ENCODE data around the gene CHD1L.
"Not testable (repeated sequence)": the region's sequence is repeated elsewhere in the genome, so short reads cannot be mapped to it uniquely, and the experiment has no call there.

Gene CHD1L

DNA sequence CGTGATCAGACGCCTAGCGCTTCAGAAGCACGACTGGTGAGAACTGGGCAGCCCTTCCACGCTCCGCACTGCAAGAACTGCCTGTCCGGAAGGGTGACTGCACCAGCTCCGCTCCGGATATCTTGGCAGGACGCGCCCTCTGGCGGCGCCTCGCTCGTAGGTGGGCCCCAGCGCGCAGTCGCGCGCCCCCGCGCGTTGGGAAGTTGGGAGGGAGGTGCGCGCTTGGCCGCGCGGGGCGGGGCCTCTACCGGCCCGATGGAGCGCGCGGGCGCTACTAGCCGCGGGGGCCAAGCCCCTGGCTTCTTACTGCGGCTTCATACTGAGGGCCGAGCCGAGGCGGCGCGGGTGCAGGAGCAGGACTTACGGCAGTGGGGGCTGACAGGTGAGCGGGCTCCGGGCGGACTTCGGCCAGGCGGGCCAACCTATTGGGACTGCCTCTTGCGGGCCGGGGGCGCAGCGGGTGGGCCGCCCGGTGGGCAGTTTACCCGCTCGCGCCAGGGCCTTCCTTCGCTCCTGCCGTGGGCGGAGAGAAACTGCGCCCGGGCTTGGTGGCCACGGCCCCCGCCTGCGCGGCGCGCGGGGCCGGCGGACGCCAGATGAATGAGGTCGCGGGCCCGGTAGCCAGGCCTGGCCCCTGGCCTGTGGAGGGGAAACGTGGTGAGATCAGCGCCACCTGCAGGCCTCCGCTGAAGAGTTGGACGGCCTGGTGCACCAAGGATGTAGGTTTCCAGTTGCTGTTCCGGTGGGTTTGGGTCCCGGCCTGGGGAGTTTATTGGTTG, at the start of gene CHD1L:
CHD1L (plus strand) TSS at position 236 of the 779 bp plus-strand sequence; CDS start at position 256, 20 bp downstream.
- DNase-seq: peak; percentile 95

DNA sequence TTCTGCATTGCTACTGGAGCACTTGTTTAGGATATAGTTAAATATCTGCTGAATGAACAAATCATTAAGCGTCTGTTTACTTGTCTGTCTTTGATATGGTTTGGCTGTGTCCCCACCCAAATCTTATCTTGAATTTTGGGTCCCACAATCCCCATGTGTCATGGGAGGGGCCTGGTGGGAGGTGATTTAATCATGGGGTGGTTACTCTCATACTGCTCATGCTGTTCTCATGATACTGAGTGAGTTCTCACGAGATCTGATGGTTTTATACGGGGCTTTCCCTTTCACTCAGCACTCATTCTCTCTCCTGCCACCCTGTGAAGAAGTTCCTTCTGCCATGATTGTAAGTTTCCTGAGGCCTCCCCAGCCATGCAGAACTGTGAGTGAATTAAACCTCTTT, 45.2 kb upstream of the CHD1L start:
- not testable (repeated sequence) for DNase-seq

DNA sequence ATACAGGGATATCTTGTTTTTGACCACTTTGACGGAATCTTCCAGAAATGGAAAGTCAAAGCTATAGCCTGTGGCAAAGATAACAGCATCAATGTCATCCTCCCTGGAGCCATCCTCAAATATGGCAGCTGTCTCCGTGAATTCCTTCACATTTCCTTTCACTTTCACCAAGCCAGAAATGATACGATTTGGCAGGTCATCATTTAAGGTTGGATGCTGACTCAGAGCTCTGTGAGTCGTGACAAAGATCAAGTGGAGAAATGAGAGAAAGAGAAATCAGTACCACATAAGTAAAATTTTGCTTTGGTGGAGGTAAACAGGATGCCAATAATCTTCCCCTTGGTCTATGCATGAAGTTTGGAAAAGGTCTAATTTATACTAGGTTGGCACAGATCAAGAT, 41.2 kb upstream of the CHD1L start:
- no peak for DNase-seq

DNA sequence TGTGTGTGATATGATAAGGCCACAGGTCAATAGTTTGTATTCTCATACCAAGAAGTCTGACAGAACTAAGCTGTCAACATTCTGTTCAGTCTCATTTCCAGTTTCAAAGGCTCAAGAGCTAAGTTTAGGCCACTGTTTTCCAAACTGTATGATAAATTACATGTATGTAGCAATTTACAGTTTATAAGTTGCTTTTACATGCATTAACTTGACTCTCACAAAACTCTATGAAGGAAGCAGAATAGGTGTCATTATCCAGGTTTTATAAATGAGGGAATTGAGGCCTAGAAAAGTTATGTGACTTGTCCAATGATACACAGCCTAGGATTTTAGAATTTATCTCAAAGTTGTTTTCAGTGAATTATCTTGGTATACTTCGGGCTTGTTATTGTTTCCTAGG, 40.7 kb upstream of the CHD1L start:
- DNase-seq: no peak

DNA sequence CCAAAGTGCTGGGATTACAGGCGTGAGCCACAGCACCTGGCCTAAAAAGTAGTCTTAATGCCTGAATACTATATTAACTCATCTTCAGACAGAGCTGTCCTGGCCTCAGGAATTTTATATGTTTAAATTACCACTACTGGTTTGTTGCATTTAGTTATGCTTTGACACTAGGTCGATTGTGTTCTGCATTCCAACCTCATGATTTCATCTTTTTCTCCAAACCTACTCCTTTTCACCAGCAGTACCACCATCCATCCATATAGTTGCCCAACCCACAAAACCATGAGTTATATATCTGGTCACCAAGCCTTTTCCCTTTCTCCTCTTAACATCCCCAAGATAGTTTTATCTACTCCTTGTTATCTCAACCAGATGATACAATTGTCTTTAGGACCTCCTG, 39.9 kb upstream of the CHD1L start:
- DNase-seq: no peak

DNA sequence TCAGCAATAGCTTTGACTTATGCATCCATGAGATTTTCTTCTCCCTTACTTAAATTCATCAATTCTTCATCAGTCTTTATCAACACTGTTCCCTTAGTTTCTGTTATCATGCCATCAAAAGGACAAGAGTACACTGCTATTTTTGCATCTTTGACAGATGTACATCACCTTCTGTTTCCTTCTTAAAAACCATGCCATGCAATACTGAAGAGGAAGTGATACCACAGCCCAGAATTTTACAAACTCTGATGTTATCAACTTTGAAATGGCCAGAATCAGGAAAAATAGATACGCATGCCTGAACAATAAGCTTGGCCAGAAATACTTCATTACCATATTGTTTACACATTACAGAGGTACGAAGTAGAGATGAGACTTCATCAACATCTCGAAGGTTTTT, 38.4 kb upstream of the CHD1L start:
- no peak for DNase-seq

DNA sequence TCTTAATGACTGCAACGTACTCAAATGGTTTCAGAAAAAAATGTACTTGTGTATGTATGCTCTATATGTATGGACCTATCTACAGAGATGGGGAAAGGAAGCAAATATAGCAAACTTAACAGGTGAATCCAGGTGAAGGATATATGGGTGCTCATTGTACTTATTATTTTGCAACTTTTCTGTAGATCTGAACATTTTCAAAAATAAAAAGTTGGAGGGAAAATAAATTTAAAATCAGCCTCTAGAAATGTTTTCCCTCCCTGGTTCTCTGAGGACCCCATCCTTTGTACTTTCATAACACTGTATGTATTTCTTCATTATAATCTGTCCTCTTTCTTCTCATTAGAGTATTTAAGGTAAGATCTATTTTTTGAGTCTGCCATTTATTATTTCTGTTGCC, 35.3 kb upstream of the CHD1L start:
- no peak for DNase-seq

DNA sequence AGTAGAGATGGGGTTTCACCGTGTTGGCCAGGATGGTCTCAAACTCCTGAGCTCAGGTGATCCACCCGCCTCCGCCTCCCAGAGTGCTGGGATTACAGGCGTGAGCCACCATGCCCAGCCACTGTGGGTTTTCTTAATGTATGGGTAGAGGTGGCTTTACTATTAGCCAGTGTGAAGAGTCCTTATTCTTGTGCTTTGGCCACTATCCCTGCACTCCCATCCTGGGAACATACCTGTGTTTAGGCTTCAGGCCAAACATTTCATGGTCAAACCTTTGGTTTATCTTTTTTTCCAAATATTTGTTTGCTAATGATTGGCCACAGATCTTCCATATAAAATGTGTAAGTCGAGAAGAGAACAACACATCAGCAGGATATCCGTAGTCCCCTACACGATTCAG, 33.9 kb upstream of the CHD1L start:
- no peak for DNase-seq

DNA sequence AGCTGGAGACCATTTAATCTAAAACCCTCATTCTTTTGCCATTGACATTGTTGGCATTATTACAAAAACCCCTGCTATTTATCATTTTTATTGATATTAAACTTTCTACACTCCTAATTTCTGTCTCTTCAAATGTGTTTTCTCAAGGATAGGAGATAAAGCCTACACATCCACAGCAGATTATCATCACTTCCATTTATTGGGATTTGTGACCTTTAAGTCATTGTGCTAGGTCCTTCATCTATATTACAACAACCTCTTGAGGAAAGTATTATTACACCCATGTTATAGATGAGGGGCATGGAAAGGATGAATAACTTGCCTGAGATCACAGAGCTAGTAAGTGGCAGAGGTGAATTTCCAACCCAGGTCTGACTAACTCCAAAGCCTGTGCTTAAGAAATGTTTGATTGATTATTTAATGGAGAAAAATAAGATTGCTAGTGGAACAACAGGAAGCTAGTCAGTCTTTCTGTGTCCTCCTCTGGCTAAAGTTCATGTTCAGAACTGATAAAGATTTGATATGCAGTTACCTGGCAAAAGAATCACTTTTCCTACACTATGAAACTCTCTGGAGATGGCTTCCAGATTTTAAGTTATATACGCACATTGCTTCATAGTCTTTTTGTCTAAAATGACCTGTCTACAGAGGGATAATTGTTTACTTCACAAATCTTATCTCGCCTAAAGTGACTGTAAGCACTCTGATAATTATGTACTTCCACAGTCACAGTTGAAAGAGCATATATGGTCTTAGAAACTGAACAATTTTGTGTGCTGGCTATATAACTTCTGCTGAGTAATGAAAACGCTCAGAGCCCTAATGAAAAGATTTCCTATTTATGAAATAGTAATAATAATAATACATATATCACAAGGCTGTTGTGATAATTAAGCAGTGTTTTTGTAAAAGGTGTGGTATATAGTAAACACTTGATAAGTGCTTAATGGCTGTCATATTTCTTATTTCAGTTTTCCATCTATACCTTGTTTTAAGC, 32.4 kb upstream of the CHD1L start:
- DNase-seq: no peak

DNA sequence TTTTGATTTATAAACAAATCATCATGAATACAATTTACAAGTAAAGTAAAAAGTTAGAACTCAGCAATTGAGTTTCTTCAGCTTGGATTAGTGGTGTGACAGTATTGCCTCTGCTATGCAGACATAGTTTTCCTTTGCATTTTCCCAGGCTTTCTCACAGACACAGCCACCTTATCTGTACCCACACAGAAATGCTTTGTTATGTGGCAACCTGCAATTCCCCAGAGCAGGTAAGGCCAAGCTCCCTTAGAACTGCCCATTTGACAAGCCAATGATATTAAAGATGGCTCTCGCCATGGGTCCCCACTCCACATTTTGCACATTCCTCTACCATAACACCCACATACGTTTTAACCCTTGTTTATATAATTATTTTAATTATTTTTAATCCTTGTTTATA, 31.5 kb upstream of the CHD1L start:
- DNase-seq: no peak

DNA sequence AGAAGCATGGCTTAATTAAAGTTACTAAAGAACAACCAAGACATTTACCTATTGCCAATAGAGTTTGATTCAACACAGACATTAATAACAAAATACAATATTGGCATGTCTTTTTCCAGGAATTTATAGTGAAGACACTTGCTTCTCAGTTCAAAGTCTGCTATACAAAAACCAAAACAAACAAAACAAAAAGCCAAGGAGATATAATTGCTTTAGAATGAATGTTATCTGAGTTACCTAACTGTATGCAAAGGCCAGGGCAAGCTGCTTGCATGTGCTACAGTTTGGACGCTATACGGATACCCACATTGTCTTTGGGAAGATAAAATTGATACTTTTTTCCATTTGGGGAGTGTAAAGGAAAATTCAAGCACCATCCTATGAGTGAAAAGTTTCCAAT, 30.9 kb upstream of the CHD1L start:
- no peak for DNase-seq

DNA sequence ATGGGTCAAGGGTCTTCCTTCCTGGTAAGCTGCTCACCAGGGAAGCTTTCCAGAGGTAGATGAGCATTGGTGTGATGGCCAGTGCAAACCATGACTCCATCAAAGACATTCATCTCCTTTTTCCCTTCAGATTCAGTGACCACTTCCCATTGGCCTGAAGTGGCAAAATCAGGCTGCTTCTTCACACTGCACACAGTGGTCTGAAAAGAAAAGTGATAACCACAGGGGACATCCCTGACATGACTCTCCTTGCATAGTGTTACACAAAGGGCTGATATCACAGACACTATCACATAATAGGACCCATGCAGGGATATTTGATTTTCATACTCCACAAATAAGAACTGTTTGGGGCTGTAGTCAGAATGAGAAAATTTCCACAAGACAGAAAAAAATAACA, 29.2 kb upstream of the CHD1L start:
- no peak for DNase-seq

DNA sequence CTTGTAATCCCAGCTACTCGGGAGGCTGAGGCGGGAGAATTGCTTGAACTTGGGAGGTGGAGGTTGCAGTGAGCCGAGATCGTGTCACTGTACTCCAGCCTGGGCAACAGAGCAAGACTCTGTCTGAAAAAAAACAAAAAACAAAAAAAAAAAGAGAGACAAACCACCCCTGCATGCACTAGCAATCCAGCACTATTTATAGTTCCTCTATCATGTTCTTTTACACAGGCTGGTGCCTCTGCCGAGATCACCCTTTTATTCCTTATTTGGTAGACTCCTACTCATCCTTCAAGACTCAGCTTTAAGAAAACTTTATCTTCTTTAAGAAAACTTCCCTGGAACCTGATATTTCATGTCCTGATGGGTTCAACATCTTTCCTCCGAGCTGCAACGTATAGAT, 28.2 kb upstream of the CHD1L start:
- DNase-seq: no peak

DNA sequence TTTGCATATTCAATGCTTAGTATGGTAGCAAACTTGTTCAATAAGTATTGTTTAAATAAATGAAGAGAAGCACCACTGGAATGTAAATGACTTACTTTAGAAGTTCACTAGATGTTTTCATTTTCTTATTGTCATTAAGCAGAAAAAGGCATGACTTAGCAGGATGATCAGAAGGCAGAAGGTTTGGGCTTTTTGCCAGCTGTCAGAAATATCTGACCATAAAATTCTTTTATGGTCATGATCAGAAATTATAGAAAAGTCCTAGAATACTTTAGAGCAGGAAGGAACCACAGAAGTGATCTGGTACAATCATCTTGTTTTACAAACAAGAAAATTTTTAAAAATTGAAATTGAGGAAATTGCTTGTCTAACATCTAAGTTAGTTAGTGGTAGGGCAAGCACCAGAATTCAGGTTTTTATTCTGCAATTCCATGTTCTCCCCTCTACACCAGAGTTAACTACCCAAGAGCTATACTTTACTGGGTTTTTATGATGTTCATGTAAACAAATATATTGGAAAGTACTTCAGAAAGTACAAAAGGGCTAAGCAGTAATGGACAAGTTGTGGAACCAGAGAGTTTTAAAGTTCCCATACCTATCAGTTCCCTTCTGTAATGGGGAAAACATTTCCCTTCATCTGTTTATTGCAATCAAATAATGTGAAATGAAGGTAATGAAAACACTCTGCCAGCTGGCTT, 27.5 kb upstream of the CHD1L start:
- no peak for DNase-seq

DNA sequence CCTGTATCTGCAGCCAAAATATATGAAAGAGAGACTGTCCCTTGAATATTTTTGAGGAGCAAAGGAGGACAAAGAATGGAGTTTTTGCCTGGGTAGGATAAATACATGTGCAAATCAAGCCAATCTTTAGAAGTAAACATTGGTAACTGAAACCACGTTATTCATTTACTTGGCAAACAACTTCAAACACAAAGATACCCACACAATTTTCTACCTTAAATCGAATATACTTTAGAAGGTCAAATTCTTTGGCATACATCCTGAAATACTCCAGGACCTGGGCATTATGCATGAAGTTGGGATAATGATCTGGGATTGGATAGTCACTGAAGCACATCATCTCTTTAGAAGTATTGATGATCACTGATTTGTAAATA, 27.0 kb upstream of the CHD1L start:
- DNase-seq: no peak

DNA sequence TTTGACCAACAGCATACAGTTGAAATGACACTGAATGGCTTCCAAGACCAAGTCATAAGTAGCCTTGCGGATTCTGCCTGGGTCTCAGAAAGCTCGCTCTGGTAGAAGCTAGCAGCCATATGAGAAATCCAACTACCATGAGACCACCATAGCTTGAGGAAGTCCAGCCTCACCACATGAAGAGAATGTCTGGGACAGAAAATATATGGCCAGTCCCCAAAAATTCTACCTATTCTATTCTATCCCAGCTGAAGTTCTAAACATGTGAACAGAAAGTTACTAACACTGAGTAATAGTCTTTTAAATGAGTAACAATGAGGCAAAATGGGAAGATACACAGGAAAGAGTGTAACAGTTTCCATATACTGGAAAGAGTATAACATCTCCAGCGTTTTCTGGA, 26.4 kb upstream of the CHD1L start:
- DNase-seq: no peak

DNA sequence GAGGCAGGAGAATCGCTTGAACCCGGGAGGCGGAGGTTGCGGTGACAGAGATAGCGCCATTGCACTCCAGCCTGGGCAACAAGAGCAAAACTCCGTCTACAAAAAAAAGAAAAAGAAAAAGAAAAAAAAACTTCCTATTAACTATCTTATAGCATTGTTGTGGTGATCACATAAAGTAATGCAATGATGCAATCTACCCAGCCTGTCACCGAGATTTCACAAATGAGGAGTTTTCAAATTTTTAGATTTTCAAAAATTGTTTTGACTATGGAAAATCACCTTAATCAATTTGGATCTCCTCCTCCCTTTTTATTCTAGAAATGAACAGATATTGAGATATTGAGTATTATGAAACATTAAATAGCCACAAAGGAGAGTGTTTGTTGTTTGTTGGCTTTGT, 25.3 kb upstream of the CHD1L start:
- no peak for DNase-seq

DNA sequence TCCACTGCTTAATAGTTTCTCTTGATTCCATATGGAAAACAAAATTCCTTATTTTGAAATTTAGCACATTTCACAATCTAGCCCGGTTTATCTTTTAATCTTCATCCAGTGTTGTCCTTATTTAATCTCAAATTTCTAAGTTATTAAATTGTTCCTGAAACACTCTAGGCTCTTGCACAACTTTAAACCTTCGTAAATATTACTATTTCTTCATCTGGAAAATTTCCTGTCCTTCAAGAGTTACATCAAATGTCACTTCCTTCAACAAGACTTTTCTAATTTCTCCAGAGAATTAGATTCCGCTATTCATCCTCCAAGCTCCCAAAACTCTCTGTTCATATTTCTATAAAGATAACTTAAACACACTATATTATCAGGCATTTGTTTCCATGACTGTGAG, 23.9 kb upstream of the CHD1L start:
- DNase-seq: no peak

DNA sequence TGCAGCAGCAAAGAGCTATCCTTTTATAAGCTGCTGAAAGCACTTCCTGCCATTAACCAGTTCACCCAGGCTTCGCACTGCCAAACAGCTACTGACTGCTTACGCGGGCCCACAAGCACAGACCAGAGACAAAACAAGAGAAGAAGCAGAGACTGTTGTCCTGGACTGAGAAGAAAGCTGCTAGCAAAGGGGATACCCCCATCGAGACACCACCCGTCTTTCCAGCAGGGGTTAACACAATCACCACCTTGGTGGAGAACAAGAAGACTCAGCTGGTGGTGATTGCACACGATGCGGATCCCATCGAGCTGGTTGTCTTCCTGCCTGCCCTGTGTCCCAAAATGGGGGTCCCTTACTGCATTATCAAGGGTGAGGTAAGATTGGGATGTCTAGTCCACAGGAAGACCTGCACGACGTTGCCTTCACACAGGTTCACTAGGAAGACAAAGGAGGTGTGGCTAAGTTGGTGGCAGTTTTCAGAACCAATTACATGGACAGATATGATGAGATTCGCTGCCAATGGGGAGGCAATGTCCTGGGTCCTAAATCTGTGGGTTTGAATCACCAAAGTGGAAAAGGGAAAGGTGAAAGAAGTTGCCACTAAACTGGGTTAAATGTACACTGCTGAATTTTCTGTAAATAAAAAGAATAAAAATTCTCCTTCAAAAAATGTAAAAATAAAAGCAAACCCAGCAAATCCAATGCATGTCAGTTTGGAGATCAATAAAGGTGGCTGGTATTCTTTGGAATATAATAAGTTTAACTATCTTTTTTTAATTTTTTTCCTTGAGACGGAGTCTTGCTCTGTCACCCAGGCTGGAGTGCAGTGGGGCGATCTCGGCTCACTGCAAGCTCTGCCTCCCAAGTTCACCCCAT, 18.5 kb upstream of the CHD1L start:
- DNase-seq: no peak

DNA sequence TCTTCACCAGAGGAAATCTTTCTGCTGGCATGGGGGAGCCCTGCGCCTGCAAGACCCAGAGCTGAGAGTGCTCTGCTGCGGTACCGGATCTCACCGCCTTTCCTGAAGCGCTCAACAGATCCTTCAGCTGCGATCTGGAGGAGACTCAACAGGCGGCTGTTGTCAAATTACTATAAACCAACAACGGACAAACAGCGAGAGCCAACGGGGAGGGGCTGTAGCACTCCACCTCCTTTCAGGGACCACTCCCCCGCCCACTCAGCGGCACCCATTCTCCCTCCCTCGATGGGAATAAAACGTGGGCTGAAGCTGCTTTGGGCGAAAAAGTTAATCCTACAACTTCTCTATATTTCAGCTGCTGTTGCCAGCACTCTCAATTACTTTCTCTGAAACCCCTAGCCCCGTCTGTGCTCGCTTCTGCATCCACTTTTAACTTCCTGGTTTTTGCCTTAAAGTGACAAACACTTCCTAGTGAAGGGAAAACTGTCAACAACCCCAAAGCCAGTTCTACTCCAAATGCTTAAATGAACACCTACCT, 17.2 kb upstream of the CHD1L start, which contains the start of gene FMO5:
FMO5 (minus strand) TSS at position 147 of the 538 bp plus-strand sequence. CDS start 310 bp downstream, outside the sequence.
- peak; percentile 52 to 53 for DNase-seq

DNA sequence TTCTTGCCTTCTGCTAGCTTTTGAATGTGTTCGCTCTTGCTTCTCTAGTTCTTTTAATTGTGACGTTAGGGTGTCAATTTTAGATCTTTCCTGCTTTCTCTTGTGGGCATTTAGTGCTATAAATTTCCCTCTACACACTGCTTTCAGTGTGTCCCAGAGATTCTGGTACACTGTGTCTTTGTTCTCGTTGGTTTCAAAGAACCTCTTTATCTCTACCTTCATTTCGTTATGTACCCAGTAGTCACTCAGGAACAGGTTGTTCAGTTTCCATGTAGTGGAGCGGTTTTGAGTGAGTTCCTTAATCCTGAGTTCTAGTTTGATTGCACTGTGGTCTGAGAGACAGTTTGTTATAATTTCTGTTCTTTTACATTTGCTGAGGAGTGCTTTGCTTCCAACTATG, 11.5 kb upstream of the CHD1L start:
- not testable (repeated sequence) for DNase-seq

DNA sequence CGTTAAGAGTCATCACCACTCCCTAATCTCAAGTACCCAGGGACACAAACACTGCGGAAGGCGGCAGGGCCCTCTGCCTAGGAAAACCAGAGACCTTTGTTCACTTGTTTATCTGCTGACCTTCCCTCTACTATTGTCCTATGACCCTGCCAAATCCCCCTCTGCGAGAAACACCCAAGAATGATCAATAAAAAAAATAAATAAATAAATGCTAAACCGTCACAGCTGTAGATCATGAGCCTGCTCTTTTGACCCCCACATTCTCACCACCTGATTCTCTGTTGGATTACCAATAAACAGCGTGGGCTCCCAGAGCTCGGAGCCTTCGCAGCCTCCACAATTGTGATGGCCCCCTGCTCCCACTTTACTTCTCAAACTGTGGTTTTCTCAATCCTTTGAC, 8.6 kb upstream of the CHD1L start:
- not testable (repeated sequence) for DNase-seq
